DMS79 (cell line): ENCODE measurements around the gene PALMD.

Source experiments
- DNase-seq: peaks from one replicate; lab custom pipeline; 2025; lab: John Stamatoyannopoulos, UW

The PALMD gene

DNA sequence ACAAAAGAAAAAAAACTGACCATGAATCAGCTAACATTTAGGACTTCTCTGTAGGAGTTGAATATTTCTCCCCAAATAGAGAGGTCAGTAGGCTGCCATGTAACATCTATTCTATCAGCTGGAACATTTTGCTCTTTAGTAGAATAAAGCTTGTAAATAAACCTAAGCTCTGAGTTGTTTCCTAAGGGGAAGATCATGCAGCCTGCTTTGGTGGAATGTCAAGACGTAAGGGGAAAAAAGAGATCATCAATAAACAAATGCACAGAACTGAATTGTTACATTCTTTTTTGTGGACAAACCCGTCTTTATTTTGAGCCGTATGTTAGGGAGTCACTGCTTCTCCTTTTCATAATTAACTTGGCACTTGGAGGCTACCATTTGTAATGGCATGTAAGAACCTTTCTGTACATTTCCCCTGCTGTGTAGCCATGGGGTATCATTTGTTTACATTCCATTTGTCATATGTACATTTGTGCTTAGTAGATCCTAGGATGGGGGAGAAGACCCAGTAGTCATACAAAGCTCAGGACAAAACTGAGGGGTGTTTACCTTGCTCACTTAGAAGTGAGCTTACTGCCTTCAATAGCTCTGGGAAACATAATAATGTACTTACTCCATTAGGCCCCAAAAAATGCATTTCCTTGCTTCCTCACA, 10.8 kb upstream of the PALMD start:
- DNase-seq: no peak

DNA sequence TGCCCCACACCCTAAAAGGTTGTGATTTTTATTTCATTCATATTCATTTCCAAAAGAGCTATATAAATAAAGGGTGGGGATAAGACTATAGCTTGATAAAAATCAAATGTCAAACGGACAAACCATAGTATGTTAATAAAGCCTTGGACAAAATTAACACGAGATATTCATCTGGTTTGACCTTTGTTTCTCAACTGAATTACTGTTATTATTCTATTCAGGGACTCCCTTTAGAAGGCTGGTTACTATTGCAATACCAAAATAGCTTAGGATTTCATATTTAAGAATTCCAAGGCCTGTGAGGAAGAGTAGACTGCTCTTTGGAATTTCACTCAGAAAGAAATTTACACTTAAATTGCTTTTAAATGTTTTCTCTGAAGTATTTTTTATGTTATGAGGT, 10.2 kb upstream of the PALMD start:
- no peak for DNase-seq

DNA sequence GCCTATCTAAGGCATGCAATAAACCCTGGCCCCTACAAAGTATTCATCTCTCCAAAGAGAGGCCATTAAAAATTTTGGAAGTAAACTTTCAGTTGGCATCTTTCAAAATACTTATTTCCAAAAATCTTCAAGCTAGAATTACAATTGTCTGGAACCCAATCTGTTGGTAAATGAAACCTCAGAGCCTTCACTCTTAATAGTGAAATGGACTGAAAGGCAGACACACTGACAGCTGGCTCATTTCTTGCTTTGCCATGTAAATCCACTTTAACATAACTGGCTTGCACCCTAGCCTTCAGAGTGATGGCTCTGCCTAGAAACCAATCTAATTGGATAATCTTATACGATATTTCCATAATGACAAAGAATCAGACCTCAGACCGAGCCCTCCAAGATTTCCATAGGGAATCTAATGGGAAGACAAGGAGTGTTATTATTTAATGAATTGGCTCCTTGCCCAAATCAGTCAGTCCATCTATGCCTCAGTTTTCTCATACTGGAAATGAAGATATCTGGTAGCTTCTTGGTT, 9.2 kb upstream of the PALMD start:
- no peak for DNase-seq

DNA sequence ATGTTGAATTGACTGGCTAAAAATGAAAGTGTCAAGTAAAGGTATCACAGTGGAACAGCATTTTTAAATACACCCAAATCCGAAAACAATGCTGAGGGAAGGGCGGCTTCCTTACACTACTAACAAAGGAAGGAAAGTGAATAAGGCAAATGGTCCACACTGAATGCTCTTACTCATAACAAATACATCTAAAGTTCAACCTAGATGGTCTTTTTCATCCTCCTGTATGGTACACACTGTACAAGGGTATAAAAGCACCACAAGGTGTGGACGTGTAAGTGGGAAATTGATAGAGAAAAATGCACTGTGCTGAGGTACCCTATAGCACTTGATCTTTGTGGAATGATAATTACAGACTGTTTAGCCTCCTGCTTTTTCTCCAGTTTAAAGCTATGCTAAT, 7.1 kb upstream of the PALMD start:
- DNase-seq: no peak

DNA sequence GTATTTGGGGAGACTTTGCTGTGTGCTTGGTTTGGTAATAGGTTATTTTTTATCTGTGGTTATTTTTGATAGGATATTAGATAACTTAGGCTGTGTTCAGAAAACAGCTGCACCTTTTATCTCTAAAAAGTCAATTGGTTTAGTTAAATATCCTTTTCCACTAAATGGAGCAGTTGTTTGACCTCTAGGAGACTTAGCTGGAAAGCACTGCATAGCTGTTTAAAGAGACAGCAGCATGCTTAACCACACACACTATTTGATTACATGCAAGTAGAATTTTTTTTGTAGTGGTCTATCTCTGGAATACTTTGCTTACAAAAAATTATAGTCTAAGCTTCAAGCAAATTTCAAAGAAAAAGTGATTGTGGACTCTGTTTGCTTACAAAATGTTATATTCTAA, 6.5 kb upstream of the PALMD start:
- DNase-seq: no peak

DNA sequence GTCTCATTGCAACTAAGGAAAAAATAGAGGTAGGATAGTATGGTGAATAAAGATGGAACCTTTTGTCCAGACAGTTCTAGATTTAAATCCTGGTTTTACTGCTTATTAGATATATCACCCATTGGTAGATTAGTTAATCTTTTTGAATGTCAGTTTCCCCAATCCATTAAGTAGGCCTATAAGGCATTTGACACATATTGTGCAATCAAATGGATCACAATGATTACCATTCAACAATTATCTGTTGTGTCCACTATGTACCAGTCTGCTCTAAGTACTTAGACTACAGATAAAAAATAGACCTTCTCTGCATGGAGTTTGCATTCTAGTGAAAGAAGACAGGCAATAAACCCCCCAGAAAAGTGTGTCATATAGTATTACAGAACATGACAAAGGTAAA, 6.0 kb upstream of the PALMD start:
- no peak for DNase-seq

DNA sequence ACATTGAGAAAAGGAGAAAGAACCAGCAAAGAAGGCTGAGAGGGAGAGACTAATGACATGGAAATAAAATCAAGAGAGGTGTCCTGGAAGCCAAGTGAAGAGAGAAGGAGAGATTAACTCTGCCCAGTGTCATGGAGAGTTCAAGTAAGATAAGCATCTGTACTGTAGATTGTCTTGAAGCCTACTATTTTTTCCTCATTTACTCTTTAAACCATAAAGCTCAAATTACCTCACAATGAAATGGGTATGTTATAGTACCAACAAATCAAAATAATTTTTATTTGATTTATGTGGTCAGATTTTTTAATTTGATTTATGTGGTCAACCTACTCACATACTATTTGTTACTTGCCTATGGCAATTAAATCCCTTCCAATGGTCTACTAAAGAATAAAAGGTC, 5.2 kb upstream of the PALMD start:
- DNase-seq: no peak

DNA sequence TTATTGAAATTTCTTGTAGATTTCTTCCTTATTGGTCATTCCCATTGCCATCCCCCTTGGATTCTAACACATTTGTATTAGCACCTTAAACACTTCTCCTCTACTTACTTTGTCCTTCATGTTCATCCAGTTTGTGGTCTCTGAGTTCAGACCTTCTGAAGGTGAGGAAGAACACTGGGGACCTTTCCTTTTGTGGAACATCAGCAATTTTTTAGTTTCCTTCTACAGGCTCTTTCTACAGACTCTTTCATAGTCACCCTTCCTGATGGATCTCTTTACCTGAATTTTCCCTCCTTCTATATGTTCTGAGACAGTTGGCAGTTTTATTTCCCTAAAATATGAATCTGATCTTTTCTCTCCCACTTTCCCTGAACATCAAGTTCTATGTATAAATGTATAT, 4.4 kb upstream of the PALMD start:
- DNase-seq: no peak

DNA sequence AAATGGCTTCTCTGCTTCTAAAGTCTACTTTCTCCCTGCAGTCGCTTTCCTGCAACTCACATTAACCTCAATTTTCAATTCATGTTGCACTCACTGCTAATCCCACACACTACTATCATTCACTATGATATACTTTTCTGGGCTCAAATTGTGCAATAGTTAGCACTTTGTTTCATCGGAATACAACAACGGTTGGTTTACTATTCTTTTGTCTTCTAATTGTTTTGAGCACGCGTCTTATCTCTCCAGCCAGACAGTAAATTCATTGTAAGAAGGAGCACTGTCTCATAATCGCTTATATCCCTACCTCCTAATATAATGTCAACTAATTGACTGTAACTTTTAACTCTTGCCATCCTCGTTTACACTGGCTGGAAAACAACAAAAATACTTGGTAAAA, 3.9 kb upstream of the PALMD start:
- DNase-seq: no peak

DNA sequence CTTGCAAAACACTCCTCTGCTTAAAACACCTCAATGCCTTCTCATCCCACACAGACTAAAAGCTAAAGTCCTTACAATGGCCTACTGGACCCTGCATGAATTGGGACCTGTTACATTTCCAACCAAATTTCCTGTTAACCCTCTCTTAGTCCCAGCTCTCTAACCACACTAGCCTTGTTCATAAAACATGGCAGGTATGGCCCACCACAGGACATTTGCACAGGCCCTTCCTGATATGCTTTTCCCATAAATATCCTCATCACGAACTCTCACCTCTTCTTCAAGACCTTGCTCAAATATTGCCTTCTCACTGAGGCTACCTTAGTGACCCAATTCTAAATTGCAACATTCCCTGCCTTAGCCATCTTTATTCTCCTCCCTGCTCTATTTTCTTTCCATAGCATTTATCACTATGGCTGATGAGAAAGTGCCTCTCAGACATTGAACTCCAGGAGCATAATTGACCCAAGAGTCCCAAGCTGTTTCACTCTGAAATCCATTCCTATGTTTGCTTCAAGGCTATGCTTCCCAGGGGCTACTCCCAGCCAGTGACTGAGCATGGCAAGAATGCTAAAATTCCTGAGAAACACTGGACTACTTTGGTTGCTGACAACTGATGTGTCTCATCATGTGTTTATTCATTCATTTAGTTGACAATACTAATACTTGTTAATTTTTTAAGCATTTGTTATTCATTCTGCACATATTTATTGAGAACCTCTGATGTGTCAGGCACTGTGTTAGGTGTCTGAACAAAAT, 2.7 kb upstream of the PALMD start:
- no peak for DNase-seq

DNA sequence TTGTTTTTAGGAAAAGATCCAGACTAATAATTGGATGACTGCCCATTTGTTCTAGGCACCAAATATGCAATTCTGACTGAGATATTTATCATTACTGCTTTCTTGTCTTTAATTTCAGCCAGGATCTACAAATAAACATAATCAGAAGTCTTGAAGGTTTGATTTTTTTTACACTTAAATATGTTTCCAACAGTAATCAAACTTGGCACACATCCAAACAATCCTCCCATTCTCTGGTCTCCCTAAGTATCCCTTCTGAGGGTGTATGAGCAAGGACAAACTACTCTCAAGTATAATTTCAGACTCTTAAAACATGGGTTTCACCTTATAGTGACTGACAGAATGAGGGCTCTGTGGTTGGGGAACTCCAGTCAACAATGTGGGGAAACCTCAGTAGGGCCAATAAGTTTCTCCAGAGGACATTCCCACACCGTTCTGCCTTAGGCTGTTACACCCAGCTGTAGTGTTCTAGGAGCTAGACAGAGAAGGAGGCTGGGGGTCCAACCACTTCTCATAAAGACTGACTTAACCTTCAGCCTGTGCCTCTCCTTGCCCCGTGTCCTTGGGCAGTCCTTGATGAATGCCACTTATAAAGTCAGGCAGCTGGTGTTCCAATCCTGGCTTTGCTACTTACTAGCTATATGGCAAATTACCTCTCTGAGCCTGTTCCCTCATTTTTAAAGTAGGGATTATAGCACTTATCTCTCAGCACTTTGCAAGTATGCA, 1.5 kb upstream of the PALMD start:
- peak; percentile 46 for DNase-seq

DNA sequence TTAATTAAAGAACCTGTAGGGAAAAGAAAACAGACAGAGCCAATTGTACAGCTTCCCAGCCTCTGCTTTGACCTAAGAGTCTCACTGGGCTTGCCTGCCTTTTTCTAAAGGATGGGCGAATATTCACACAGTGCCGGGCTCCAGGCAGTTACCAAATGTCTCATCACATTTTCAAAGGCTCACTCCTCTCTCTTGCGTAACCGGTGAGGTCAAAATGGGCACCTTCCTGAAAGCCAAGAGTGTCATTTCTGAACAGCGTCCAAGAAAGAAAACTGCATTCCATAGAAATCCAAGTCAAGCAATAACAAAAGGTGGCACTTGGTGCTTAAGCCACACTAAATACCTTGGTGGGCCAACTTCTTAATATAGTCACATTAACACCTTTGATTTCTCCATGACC, 710 bp upstream of the PALMD start:
- DNase-seq: peak; percentile 24

DNA sequence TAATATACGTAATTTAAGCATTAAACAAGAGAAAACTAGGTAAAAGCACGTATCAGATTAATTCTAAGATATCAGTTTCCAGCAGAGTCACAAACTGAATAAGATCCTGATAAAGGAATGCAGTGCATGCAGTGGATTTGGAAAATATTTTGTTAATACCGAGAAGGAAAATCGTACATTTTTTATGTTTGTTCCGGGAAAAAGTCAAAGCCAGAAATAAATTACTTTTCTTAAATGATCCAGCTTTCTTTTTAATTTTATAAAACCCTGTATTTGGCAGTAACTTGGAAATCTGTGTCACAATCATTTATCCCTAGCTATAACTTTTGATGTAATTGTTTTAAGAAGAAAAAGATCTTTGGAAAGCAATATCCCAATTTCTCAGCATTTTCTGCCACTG, 955 bp downstream of the PALMD start:
- no peak for DNase-seq

DNA sequence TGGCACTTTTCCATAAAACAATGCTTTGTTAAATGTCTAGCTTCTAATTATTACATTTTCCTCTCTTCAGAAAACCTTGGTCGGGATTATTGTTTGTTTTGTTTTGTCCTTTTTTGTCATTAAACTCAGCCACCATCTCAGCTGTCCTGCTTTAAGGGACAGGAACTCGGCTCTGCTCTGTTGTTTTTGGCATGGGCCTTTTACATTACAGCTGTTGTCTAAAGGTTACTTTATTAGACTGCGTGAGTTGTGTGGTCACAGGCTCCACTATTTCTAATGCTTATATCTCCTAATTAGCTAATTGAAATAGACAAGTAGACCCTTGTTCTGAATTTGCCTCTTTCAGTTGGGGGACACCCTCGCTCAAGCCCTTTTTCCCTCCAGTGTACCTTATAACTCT, 1.6 kb downstream of the PALMD start:
- no peak for DNase-seq

DNA sequence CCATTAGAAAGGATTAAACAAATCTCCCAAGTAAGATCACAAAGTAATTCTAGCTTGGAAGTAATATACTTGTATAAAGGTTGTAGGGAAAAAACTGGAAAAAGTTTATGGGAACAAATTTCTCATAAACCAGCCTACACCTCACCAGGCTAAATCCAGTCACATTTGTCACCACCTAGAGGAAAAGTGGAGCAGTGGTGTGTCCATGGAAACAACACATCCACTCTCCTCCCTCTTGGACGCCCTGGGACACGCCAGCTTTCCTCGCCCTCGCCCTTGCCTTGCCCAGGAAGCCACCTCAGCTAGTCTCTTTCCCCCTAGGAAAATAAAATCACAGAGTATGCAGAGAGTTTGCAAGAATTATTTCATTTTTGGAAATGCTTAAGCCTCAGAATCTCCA, 2.2 kb downstream of the PALMD start:
- DNase-seq: no peak

DNA sequence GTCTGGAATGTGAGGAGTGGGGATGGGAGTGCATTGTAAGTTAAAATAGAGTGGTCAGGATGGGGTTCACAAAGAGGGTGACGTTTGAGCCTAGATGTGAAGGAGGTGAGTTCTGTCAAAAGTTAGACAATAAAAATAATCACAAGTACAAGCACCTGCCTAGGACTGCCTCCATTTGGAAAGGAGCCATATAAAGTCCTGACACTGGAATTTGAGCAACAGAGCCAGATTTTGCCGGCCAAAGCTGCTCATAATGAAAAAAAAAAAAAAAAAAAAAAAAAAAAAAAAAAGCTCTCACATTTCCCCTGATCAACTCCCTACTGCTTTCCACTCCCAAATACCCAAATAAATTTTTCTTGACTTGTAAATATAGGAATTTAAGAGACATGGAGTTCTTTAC, 4.1 kb downstream of the PALMD start:
- no peak for DNase-seq

DNA sequence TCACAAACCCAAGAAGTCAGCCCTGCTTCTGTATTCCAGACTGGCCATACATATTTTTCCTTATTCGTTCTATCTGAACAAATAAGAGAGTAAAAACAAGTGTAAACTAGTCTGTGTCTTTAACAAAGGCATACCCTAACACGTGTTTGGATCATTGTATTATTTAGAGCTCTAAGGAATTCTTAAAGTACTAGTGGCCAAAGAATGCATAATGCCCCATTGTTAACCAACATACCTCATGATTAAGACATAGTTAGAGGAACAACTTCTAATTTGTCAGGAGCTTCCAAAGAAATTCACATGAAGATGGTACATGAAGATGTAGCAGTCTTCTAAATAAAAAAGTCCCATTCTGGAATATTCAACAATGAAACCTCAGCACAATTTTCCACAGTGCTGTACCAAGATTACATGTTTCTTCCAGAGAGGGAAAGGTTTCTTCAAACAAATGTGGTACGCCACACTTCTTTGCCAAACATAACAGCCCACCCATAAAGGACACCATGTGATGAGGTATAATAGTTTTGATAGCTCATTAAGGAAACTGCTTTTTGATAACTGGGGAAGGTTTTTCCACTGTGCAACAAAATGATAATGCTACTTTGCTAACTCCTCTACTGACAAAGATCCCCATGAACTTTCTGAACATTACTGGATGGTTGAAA, 5.0 kb downstream of the PALMD start:
- no peak for DNase-seq

DNA sequence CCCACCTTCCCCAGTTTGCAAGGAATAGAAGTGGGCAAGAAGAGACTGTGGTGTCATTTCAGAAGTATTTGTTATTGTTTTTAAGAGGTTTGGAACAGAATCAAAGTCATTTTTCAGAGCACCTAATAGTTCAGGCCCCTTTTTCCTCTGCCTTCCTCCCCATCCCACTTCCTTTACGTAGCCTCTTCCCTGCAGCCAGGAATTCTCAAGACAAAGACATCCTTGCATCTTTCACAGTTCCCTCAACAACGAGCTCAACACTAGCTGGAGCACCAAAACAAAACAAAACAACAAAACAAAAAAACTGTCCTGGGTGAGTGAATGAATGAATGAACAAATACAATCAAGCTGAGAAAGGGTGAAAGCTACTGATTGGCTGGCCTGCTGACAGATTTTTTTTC, 7.0 kb downstream of the PALMD start:
- no peak for DNase-seq

DNA sequence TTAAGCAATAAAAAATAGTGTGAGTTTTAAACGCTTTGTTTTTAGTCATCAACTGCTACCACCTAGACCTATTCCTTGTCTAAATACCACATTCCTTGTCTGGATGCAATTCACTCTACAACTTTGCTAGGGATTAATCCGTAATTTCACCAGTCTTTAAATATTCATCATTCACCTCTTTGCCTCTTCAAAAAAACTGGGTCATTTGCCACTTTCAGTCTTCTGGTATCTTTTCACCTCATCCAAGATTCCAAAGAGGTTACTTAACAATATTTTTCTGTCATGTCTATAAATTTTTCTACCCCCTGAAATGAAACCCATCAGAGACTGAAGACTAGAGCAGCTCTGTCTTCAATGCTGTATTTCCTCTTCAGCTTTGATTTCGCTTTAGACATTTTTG, 9.5 kb downstream of the PALMD start:
- no peak for DNase-seq

DNA sequence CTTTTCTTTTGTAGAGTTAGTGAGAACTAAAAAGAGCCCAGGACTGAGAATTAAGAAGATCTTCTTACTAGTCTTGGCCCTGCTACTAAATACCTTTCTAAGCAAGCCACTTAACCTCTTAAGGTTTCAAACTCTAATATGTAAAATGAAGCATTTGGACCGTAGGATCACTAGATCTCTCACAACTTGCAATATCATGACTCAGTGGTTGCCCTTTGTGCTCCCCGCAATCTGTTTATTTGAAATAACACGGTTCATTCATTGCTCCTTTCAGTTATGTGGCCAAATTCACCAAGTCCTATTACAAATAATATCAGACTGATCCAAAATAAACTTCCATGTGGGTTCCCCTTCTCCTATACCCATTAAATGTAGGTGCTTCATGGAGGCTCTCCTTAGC, 10.8 kb downstream of the PALMD start:
- DNase-seq: no peak

DNA sequence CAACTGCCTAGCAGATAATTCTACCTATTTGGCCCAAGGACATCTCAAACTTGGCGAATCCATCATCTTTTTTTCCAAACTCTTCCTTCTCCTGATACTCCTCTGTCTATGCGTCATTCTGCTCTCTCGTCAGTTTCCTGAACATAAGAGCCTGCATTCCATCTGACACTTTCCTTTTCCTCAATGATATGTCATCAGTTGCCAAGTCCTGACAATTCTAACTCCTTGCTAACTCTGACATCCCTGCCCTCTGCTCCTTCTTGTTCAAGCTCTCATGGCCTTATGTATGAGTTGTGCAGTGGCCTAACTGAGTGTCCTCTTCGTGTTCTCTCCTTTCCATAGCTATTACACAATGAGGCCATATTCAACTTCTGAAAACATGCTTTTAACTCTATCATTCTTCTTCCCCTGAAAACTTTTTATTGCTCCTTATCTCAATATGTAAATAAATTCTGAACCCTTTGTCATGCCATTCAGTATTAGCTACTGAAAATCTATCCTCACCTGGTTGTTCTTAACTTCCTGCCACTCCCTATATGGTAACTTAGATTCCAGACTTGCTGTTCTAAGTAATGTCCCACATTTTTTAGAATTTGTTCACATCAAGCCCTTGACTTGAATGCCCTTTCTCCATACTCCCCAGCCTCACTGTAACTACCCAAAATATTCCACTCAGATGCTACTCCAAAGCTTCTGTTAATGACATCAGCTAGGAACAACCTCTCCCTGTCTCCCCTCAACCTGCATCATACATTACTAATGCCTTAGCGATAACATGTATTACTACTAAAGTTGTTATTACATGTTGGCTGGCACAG, 11.5 kb downstream of the PALMD start:
- DNase-seq: no peak

DNA sequence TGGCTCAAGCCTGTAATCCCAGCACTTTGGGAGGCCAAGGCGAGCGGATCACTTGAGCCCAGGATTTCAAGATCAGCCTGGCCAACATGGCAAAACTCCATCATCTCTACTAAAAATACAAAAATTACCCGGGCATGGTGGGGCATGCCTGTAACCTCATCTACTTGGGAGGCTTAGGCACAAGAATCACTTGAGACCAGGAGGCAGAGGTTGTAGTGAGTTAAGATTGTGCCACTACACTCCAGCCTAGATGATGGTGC, 12.0 kb downstream of the PALMD start:
- no peak for DNase-seq
